Cardiac muscle cell (in vitro differentiated cells and primary cell): ENCODE data around the gene FCER1G. TPM values are rescaled to one million over a fixed set of nuclear protein-coding genes. Genes with fewer than 3 reads are reported as not detected.

Experiments
- DNase-seq, 2 donors: peaks; one replicate each; pipeline versions ENCODE4 v3.0.0 to v3.0.0-alpha.2; 2010 to 2017; ENCODE audit warnings: low read depth in 1 of 2, low spot score in 1 of 2
- H3K27ac ChIP-seq: fragments of 200-600 bp; sonication (generic); 2 replicates; pipeline ENCODE4 v1.5.1; 2016
- H3K27me3 ChIP-seq: fragments of 200-600 bp; sonication (generic); 2 replicates; pipeline ENCODE4 v1.6.0; 2016; ENCODE audit warnings: control low read depth
- H3K36me3 ChIP-seq: fragments of 200-600 bp; sonication (generic); 2 replicates; pipeline ENCODE4 v1.5.1; 2016; ENCODE audit warnings: control low read depth
- H3K4me1 ChIP-seq: fragments of 200-600 bp; sonication (generic); 2 replicates; pipeline ENCODE4 v1.8.1; 2017; ENCODE audit warnings: low read depth, mild to moderate bottlenecking, mixed run types
- H3K4me3 ChIP-seq: fragments of 200-600 bp; sonication (generic); 2 replicates; pipeline ENCODE4 v1.5.1; 2016; ENCODE audit warnings: mild to moderate bottlenecking
- H3K9me3 ChIP-seq: fragments of 200-600 bp; sonication (generic); 2 replicates; pipeline ENCODE4 v1.5.1; 2017; ENCODE audit warnings: low read depth, mild to moderate bottlenecking, control low read depth
- polyA plus RNA-seq: library from polyadenylated mRNA; unstranded; fragments of >200 nt; fragmentation: Nextera tagmentation; extraction: Ambion mirVana; gene quantifications from 2 replicates; pipeline ENCODE4 v1.2.1, GENCODE V29; 2016
- total RNA-seq: library from RNA; depleted of rRNA; stranded (reverse); fragments of >200 nt; gene quantifications from 2 replicates; pipeline ENCODE4 v1.2.3, GENCODE V29; 2016
- TF ChIP-seq, protein P1 (sequence below): IDR thresholded peaks from 2 replicates; pipeline ENCODE4 v1.5.1; 2012; ENCODE audit warnings: low read depth, mild to moderate bottlenecking, low read length

Gene FCER1G
- total and polyA plus RNA-seq, 2 experiments from 2014 or later = 0.50 TPM; not detected in 1

- TF ChIP-seq, protein P1, sequence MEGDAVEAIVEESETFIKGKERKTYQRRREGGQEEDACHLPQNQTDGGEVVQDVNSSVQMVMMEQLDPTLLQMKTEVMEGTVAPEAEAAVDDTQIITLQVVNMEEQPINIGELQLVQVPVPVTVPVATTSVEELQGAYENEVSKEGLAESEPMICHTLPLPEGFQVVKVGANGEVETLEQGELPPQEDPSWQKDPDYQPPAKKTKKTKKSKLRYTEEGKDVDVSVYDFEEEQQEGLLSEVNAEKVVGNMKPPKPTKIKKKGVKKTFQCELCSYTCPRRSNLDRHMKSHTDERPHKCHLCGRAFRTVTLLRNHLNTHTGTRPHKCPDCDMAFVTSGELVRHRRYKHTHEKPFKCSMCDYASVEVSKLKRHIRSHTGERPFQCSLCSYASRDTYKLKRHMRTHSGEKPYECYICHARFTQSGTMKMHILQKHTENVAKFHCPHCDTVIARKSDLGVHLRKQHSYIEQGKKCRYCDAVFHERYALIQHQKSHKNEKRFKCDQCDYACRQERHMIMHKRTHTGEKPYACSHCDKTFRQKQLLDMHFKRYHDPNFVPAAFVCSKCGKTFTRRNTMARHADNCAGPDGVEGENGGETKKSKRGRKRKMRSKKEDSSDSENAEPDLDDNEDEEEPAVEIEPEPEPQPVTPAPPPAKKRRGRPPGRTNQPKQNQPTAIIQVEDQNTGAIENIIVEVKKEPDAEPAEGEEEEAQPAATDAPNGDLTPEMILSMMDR = no peak
- no peaks in the 10 kb centered on the region for H3K9me3 ChIP-seq
- no peak overlapping the region for H3K4me3 ChIP-seq
- H3K27me3 ChIP-seq = no peaks in the 10 kb centered on the region
- no peaks in the 10 kb centered on the region for H3K36me3 ChIP-seq
- H3K27ac ChIP-seq = no peak overlapping the region
- no peak for DNase-seq
- H3K4me1 ChIP-seq = peaks cover 7% of the 10 kb centered on the region
Observed at GRCh38 chr1:161233102-161233501, 18.0 kb downstream of the FCER1G start.

GRCh38 chr1:161235957-161236775 lies 21.1 kb downstream of the FCER1G start:
- no peak overlapping the region for H3K4me3 ChIP-seq
- no peaks in the 10 kb centered on the region for H3K9me3 ChIP-seq
- H3K27me3 ChIP-seq = no peaks in the 10 kb centered on the region
- no peaks in the 10 kb centered on the region for H3K36me3 ChIP-seq
- peaks cover 7% of the 10 kb centered on the region for H3K4me1 ChIP-seq
- TF ChIP-seq, protein P1 = no peak
- no peak overlapping the region for H3K27ac ChIP-seq
- DNase-seq = no peak

DNA sequence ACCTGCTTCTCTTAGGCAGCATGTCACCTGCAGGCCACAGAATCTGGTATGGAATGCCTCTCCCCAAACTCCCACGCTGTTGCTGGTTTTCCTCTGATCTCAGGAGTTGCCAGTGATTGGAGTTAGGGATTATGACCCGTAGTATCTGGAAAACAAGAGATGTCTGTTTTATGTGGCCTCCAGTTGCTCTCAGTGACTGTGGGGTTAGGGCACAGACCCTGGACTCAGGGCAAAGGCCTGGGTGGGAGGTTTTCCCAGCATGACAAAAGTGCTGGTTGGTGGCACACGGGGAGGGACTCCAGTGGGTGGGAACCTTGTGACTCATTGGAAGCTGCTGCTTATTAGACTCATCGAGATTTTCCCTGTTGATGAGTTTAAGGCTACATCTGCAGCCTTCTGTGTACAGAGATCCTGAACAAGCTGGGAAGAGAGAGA lies 23.0 kb downstream of the FCER1G start, which contains the start of gene NR1I3:
Gene NR1I3, minus strand, starts transcription at position 165 of the 435 bp plus-strand sequence. CDS start 1,638 bp downstream, outside the sequence.
- Histone ChIP-seq H3K27ac (no peak within 1 kb of the TSS), H3K4me3 (no peak within 1 kb of the TSS), H3K4me1 (no peaks in the 10 kb centered on the region), H3K27me3 (no peaks in the 10 kb centered on the region), H3K36me3 (no peaks in the 10 kb centered on the region), H3K9me3 (no peaks in the 10 kb centered on the region)
- no peak for DNase-seq
- TF ChIP-seq, protein P1 = no peak

DNA sequence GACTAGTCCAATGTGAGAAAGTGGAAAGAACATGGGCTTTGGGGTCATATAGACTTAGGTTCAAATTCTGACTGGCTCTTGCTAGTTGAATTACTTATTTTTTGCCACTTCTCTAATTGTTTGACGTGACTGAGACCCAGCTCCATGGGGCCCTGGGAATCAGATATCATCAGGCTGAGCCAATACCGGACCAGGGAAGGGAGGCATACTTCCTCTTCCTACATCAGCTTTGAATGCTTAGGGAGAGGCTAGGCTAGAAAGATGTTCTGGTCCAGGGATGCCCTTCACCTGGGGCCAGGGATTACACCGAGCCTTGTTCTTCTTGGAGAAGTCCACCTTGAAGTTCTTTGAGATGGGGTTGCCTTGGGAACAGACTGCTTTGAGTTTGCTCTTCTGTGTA lies 26.6 kb downstream of the FCER1G start:
- Histone ChIP-seq H3K27me3 (no peaks in the 10 kb centered on the region), H3K4me1 (no peaks in the 10 kb centered on the region), H3K9me3 (no peaks in the 10 kb centered on the region), H3K4me3 (no peak overlapping the region), H3K27ac (no peak overlapping the region), H3K36me3 (no peaks in the 10 kb centered on the region)
- no peak for DNase-seq
- TF ChIP-seq, protein P1 = no peak

- Histone ChIP-seq H3K27ac (no peak overlapping the region), H3K4me1 (no peaks in the 10 kb centered on the region), H3K4me3 (no peak overlapping the region), H3K36me3 (no peaks in the 10 kb centered on the region), H3K27me3 (no peaks in the 10 kb centered on the region), H3K9me3 (no peaks in the 10 kb centered on the region)
- TF ChIP-seq, protein P1 = no peak
- DNase-seq = no peak
Observed at GRCh38 chr1:161242313-161242712, 27.2 kb downstream of the FCER1G start.
